VCaP (cell line): ENCODE results near the gene KCNT2.

Experiments used
- H3K27ac ChIP-seq: fragments of 450-650 bp; 2 replicates; pipeline ENCODE4 v1.5.1; 2017
- CTCF ChIP-seq: fragments of 450-650 bp; conservative IDR thresholded peaks from 2 replicates; pipeline ENCODE4 v1.5.1; 2017; ENCODE audit warnings: mild to moderate bottlenecking, moderate library complexity

Gene KCNT2

GRCh38 chr1:196367838-196368237, 240.4 kb downstream of the KCNT2 start:
- TF ChIP-seq CTCF: no peak
- no peak overlapping the region for H3K27ac ChIP-seq

DNA sequence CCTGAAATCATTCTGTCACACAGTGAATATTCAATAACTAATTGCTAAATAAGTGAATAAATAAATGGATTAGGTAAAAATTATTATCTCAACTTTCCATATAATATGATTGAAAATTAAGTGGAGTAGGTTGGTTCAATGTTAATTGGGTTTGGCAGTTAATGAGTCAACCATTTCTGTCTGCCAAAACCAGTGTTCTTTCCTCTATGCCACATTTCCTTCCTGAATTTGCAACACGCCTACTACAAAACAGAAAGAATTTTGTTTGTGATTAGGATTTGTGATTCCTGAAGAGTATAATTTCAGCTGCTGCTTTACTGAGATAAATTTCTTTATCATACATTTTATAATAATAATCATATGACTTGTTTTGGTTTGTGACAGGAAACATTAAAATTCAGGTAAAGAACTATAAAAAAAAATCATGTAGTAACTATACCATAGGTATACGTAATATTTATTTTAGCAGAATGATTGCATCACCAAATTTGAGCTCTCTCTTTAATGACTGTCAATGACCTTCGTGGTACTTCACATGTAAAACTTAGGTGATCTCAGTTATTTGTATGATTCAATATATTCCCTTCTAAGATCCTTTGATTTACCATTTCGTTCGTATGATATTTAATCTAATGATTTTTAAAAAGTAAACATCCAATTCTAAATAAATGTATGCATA, 241.3 kb downstream of the KCNT2 start:
- no peak for TF ChIP-seq CTCF
- no peak overlapping the region for H3K27ac ChIP-seq

DNA sequence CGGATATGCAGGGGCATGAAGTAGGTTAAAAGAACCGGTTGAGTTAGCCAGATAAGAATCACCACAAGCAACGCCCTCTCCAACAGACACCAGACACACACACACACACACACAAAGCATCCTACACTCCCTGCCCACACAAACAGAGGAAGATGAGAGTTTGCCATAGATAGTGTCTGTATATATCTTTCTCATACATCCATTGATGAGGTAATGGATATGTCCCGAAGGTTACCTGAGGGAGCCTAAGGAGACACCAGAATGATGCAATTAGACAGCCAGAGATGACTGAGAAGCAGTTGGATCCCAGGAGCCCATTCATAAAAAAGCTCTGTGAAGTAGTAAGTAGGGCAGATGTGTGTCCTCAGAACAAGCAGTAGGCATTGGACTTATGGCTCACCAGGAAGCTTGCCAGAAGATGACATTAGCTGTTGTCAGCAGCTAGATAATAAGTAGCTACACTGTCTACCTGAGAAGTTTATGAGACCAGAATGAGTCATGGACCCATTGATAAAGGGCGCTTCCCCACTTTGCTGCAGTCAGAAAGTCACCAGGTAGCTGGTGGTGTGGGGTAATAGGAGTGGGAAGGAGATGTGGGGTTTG, 247.0 kb downstream of the KCNT2 start:
- TF ChIP-seq CTCF: no peak
- H3K27ac ChIP-seq: no peak overlapping the region

DNA sequence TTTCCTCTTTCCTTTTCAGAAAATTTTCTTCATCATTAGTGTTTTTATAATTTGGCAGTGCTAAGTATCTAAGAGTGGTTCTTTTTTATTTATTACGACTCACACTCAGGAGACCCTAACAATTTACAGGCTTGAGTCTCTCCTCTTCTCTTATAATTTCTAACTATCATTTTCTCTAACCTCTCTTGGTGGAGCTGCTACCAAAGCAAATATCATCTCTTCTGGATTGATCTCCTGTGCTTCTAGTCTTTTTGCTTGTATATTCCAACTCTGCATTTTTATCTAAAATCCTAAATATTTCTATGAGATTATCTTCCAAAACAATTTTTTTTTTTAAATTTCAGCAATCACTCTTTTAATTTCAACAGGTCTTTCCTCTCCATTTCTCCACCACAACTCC, 250.3 kb downstream of the KCNT2 start:
- TF ChIP-seq CTCF: no peak
- no peak overlapping the region for H3K27ac ChIP-seq

DNA sequence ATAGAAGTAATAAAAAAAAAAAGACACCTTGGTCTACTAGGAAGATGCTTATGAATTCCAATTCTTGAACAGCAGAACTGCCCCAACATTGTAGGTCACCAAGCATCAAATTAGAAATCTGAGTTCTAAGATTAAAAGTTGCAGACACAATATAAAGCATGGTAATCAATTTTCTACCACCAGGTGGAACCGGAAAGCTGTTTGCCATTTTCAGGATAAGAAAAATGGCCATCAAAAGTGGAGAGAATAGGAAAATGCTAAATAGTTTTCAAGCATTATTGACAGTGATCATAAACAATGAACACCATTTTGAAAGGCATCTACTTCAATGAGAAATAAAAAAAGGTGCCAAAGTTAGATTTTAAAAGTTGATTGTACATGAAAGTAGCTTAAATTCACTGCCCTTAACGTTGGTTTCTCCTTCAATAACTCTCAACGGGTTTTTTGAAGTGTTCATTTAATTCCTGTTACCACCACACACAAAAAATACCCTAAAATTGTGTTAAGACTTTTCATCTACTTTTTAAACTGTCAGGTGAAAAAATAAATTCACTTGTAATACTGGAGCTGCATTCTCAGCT, 252.9 kb downstream of the KCNT2 start:
- TF ChIP-seq CTCF: peak; percentile 58
- H3K27ac ChIP-seq: no peak overlapping the region

DNA sequence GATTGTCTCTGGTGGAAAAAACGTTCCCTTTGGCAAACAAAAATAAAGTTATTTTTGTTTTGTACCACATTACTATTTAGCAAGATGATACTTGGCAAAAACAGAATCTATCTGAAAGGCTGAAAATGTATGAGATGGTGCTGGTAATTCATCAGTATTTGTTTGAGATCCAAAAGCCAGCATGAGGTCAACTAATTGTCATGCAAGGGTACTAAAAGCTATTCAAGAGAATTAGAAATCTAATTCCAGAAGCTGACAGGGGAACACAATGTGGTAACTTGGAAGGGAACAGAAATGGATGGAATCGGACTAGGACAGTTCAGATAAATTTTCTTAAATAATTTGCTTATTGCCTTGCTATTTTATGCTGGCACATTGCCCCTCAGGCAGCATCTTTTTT, 263.8 kb downstream of the KCNT2 start:
- TF ChIP-seq CTCF: no peak
- no peak overlapping the region for H3K27ac ChIP-seq

DNA sequence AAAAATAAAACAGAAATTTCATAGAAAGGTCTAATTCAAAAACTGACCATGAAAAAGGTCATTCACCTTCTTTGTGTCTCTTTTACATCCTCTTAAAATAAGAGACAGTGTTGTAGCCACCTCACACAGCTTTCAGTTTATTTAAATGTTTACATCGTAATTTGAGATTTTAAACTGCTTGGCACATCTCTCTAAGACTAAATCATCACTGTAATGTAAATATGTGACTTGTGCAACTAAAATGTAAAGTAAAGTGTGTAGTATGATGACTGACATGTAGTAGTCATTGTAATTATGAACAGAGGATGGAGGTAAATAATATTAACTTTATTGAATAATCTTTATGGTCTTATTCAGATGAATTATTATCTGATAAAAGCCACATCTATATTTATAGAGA, 283.9 kb downstream of the KCNT2 start:
- TF ChIP-seq CTCF: no peak
- no peak overlapping the region for H3K27ac ChIP-seq
